GM12878 (cell line): ENCODE results near the gene EPHA4. TPM values are rescaled to one million over a fixed set of nuclear protein-coding genes. Genes with fewer than 3 reads are reported as not detected.

Experiments
- ATAC-seq: fragments of 200-7000 bp; cut with Tn5 transposase; 3 replicates; pipeline ENCODE4 v1.9.1; 2020; ENCODE audit warnings: mild to moderate bottlenecking, moderate library complexity
- BruUV-seq: library from RNA; stranded (reverse); fragments of 400-500 nt; replicated peaks from 2 replicates; lab custom pipeline; 2021; lab: Mats Ljungman, UMichigan
- CTCF ChIA-PET: fragments of 300-600 bp; sonication (Branson Sonifier 250); formaldehyde crosslinking; extraction: SDS; loops from one replicate; lab custom pipeline; 2021; ENCODE audit warnings: inconsistent platforms; lab: Yijun Ruan, JAX
- POLR2A ChIA-PET: fragments of 350-600 bp; formaldehyde crosslinking; extraction: SDS; loops from one replicate; lab custom pipeline; 2021; ENCODE audit warnings: inconsistent platforms; lab: Charles Lee
- RAD21 ChIA-PET: fragments of 300-600 bp; sonication (Branson Sonifier 250); formaldehyde crosslinking; loops from one replicate; lab custom pipeline; 2023; ENCODE audit warnings: antibody characterized with exemption; ENCODE audit not compliant: unreplicated experiment; lab: Charles Lee
- SMC1A ChIA-PET: fragments of 300-600 bp; sonication (Branson Sonifier 250); formaldehyde crosslinking; loops from one replicate; lab custom pipeline; 2023; ENCODE audit not compliant: unreplicated experiment, uncharacterized antibody; lab: Charles Lee
- DNase-seq: peaks from one replicate; pipeline ENCODE4 v3.0.0-alpha.2; 2011; ENCODE audit warnings: low read depth, low spot score
- FAIRE-seq: peaks from 3 replicates; lab custom pipeline; 2011; peaks lifted over from hg19 to GRCh38; lab: Jason Lieb, UNC
- H2AFZ ChIP-seq: 2 replicates; pipeline ENCODE4 v1.6.0; 2011; ENCODE audit warnings: low read depth, low read length, control low read depth; ENCODE audit not compliant: control insufficient read depth
- H3K27ac ChIP-seq: 2 replicates; pipeline ENCODE4 v1.5.1; 2011; ENCODE audit warnings: control low read depth; ENCODE audit not compliant: control insufficient read depth, insufficient read depth
- H3K27me3 ChIP-seq, 2 experiments: replicated peaks in 1 of 2; 2 replicates each; pipeline versions ENCODE4 v1.6.0 to v1.6.1; 2011; ENCODE audit warnings: low read length in 1 of 2; ENCODE audit not compliant: control insufficient read depth in 2 of 2, insufficient read depth in 2 of 2
- H3K36me3 ChIP-seq, 2 experiments: 2 replicates each; pipeline ENCODE4 v1.5.1; 2011; ENCODE audit warnings: low read length in 1 of 2; ENCODE audit not compliant: control insufficient read depth in 2 of 2, insufficient read depth in 2 of 2
- H3K4me1 ChIP-seq: 2 replicates; pipeline ENCODE4 v1.6.1; 2011; ENCODE audit warnings: mild to moderate bottlenecking, low read length, moderate library complexity, mixed read lengths; ENCODE audit not compliant: control insufficient read depth, insufficient read depth
- H3K4me2 ChIP-seq: 2 replicates; pipeline ENCODE4 v1.6.0; 2011; ENCODE audit warnings: control low read depth; ENCODE audit not compliant: control insufficient read depth, insufficient read depth
- H3K4me3 ChIP-seq: fragments of 200-600 bp; sonication (generic); 2 replicates; pipeline ENCODE4 v1.5.1; 2016
- H3K79me2 ChIP-seq: 2 replicates; pipeline ENCODE4 v1.6.0; 2011; ENCODE audit warnings: low read length; ENCODE audit not compliant: control insufficient read depth, insufficient read depth
- H3K9ac ChIP-seq: 2 replicates; pipeline ENCODE4 v1.8.0; 2011; ENCODE audit warnings: low read length, control low read depth, mixed read lengths; ENCODE audit not compliant: control insufficient read depth, insufficient read depth
- H3K9me3 ChIP-seq: replicated peaks from 3 replicates; pipeline ENCODE4 v1.5.1; 2011; ENCODE audit warnings: mild to moderate bottlenecking, low read length; ENCODE audit not compliant: control insufficient read depth, insufficient read depth
- H4K20me1 ChIP-seq: 2 replicates; pipeline ENCODE4 v1.6.0; 2011; ENCODE audit not compliant: control insufficient read depth, insufficient read depth
- BCL11A ChIP-seq: IDR thresholded peaks from 2 replicates; pipeline ENCODE4 v1.6.1; 2011; ENCODE audit warnings: low read depth, low read length
- CHD2 ChIP-seq: IDR thresholded peaks from 2 replicates; pipeline ENCODE4 v1.6.1; 2011; ENCODE audit warnings: low read depth, low read length, improper control_type of control experiment, borderline replicate concordance
- EZH2 ChIP-seq: IDR thresholded peaks from 2 replicates; pipeline ENCODE4 v1.6.1; 2012; ENCODE audit warnings: low read depth, mild to moderate bottlenecking, control low read depth, inconsistent platforms, low read length, borderline replicate concordance; ENCODE audit not compliant: control insufficient read depth
- FOXK2 ChIP-seq: fragments of 450-650 bp; IDR thresholded peaks from 2 replicates; pipeline ENCODE4 v1.6.1; 2017; ENCODE audit warnings: mild to moderate bottlenecking, moderate library complexity
- GATAD2B ChIP-seq: fragments of 450-650 bp; conservative IDR thresholded peaks from 2 replicates; pipeline ENCODE4 v1.6.1; 2017; ENCODE audit warnings: low read depth, mild to moderate bottlenecking, moderate library complexity
- KAT2A ChIP-seq: conservative IDR thresholded peaks from 2 replicates; pipeline ENCODE4 v1.6.1; 2011; ENCODE audit warnings: low read depth, low read length; ENCODE audit not compliant: control insufficient read depth
- NFIC ChIP-seq: IDR thresholded peaks from 2 replicates; pipeline ENCODE4 v1.6.1; 2012; ENCODE audit warnings: low read depth, mild to moderate bottlenecking, inconsistent platforms, low read length, moderate library complexity
- SIN3A ChIP-seq: IDR thresholded peaks from 2 replicates; pipeline ENCODE4 v1.6.1; 2012; ENCODE audit warnings: low read depth, low read length, improper control_type of control experiment
- WRNIP1 ChIP-seq: IDR thresholded peaks from 2 replicates; pipeline ENCODE4 v1.6.1; 2011; ENCODE audit warnings: low read depth, low read length, improper control_type of control experiment, borderline replicate concordance
- whole genome bisulfite sequencing: methylation state at CpG from one replicate; pipeline ENCODE4 v1.1.6; 2016; ENCODE audit warnings: low lambda C conversion rate; ENCODE audit not compliant: insufficient replicate concordance, insufficient coverage; ENCODE audit errors: missing lambda C conversion rate; 5-methylcytosine and 5-hydroxymethylcytosine counted together
- in situ Hi-C: fragments of 300-500 bp; cut with MboI; formaldehyde crosslinking; loops from 9 replicates; pipeline ENCODE4 v1.14.3; 2018; ENCODE audit warnings: mixed read lengths
- intact Hi-C: fragments of 100-400 bp; cut with micrococcal nuclease; formaldehyde crosslinking; loops from one replicate; pipeline ENCODE4 v1.14.2; 2022; ENCODE audit not compliant: unreplicated experiment
- polyA plus RNA-seq, 11 experiments: library from polyadenylated mRNA; depleted of rRNA in 4 of 11; unstranded in 6 of 11; stranded (reverse) in 5 of 11; fragments of >200 nt; fragmentation: Nextera tagmentation in 4 of 11; fragmentation: Illumina TruSeq in 1 of 11; extraction: Ambion mirVana in 4 of 11; extraction: Trizol in 1 of 11; gene quantifications; 1 replicate in 1 of 11; 2 replicates in 10 of 11; pipeline versions ENCODE4 v1.2.1 to v1.2.3, GENCODE V29; 2011 to 2016; ENCODE audit warnings: inconsistent platforms in 2 of 11, missing spikeins in 2 of 11, low read depth in 1 of 11
- total RNA-seq, 4 experiments: library from RNA; depleted of rRNA in 3 of 4; stranded (reverse); fragments of >200 nt in 3 of 4; fragmentation: Illumina TruSeq in 1 of 4; extraction: Trizol in 1 of 4; gene quantifications; 2 replicates each; pipeline versions ENCODE4 v1.2.1 to v1.2.3, GENCODE V29; 2013 to 2021
- TF ChIP-seq, protein P1 (sequence below): IDR thresholded peaks from 2 replicates; pipeline ENCODE4 v1.6.1; 2011; ENCODE audit warnings: borderline replicate concordance, low read depth, mild to moderate bottlenecking, moderate library complexity, mixed read lengths, low read length; ENCODE audit not compliant: insufficient read depth; ENCODE audit errors: extremely low read length

Gene EPHA4
- total and polyA plus RNA-seq, 10 of the 15 experiments (the other 5 are each of a cell fraction or from before 2014, with no cell fraction given) = 0.06 to 1.5 (median 0.33) TPM; not detected in 1

DNA sequence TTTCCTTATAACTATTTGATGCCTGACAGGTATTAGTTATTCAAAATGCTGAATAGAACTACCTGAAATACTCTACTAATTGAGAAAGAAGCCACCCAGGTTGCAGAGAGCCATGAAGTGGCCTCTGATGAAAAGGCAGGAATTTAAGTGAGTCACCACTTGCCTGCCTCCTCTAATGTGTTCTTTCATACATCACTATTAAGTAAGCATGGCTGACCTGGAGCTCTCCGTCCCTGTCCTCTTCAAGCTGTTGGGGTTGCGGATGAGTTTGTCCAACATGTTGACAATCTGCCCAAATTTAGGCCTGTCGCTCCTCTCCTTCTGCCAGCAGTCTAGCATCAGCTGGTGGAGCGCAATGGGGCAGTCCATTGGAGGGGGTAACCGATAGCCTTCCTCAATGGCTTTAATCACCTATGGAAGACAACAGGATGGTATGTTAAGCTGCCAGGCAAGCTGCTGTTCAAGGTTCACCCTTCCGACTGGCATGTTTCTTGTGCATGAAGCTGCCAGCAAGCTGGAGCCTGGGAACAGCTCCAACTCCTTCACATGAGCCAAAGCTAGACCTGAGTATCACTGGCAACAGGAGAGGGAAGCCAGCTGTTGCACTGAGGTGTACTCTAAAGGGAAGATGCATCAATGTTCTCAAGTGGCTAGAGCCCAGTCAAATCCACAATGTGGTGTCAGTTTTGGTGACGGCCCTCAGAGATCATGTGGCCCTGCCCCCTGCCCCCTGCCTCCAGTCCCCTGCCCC is 142.2 kb downstream of the EPHA4 start (continued):
- TF ChIP-seq KAT2A (no peak), WRNIP1 (no peak), BCL11A (no peak), CHD2 (no peak), NFIC (no peak)
- TF ChIP-seq, protein P1, sequence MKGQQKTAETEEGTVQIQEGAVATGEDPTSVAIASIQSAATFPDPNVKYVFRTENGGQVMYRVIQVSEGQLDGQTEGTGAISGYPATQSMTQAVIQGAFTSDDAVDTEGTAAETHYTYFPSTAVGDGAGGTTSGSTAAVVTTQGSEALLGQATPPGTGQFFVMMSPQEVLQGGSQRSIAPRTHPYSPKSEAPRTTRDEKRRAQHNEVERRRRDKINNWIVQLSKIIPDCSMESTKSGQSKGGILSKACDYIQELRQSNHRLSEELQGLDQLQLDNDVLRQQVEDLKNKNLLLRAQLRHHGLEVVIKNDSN = no peak

DNA sequence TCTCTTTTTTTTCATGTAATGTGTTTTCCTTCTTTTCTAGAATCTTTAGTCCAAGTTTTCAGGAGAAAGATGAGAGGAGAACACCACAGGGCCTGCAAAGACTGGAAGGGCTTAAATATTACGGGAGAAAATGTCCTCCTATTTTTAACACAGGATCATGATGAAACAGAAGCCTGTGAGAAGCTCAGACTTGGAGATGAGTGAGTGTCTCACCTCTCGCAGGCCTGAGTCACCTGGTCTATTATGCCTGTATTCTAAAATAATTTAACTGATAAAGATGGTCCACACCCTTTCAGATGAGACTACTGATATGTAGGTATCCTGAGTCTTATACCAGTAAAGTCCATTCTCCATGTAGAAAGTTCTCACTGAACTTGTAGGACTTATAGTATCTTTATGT is 143.2 kb downstream of the EPHA4 start:
- TF ChIP-seq SIN3A (no peak), FOXK2 (no peak), GATAD2B (no peak), EZH2 (no peak)
- no peak for ATAC-seq
- Histone ChIP-seq H3K4me3 (no peak overlapping the region), H3K27ac (no peak overlapping the region), H3K27me3 (no peaks in the 10 kb centered on the region; a peak in 1 of 4 replicates), H3K79me2 (no peaks in the 10 kb centered on the region), H2AFZ (no peak overlapping the region), H3K36me3 (no peaks in the 10 kb centered on the region), H3K9me3 (no peaks in the 10 kb centered on the region), H3K4me2 (no peak overlapping the region), H3K4me1 (no peaks in the 10 kb centered on the region), H4K20me1 (no peaks in the 10 kb centered on the region), H3K9ac (no peak overlapping the region)
- POLR2A ChIA-PET = no interaction called here
- CTCF ChIA-PET = interaction anchor here (0.6 kb wide), 1 partner anchor 9 kb away, joined by 3 read pairs; no protein-coding TSS in a partner anchor
- intact Hi-C loops (no loop called here), in situ Hi-C loops (no loop called here)
- RAD21 ChIA-PET = no interaction called here
- SMC1A ChIA-PET = no interaction called here
- DNase-seq = no peak
- 13% methylated on average over 2 of the region's 2 CpGs for WGBS
- no TSS peak for BruUV-seq
- FAIRE-seq = no peak
